Activated CD4-positive, CD25-positive, alpha-beta regulatory T cell treated with anti-CD3 and anti-CD28 coated beads, Interleukin-2, amount 50 U/mL, for 24 hours (primary cell): Measurements from ENCODE around the gene RDH11.
"Not testable (repeated sequence)": the region's sequence is repeated elsewhere in the genome, so short reads cannot be mapped to it uniquely, and the experiment has no call there.

Source experiments
- ATAC-seq, 2 donors: fragments of 150-1000 bp; cut with Tn5 transposase; one replicate each; pipeline ENCODE4 v1.10.0; 2021; ENCODE audit warnings: mild to moderate bottlenecking in 1 of 2, moderate library complexity in 1 of 2

Gene RDH11

GRCh38 chr14:67695394-67695949, at the start of gene RDH11:
Gene RDH11 (minus strand): TSS chr14:67695764. CDS start chr14:67695703, 61 bp downstream.
- peak; percentile 89 to 90 for ATAC-seq

GRCh38 chr14:67744046-67744445, 48.5 kb upstream of the RDH11 start:
- ATAC-seq = no peak

- ATAC-seq = peak in 1 of 2 donors; percentile 49
Measured at GRCh38 chr14:67738740-67739504, 43.4 kb upstream of the RDH11 start.

- no peak for ATAC-seq
Measured at GRCh38 chr14:67736771-67737170, 41.2 kb upstream of the RDH11 start.

- no peak for ATAC-seq
Measured at GRCh38 chr14:67735336-67736147, 40.0 kb upstream of the RDH11 start.

- no peak for ATAC-seq
Measured at GRCh38 chr14:67734675-67735074, 39.1 kb upstream of the RDH11 start.

GRCh38 chr14:67733616-67734015, 38.1 kb upstream of the RDH11 start:
- ATAC-seq = no peak

GRCh38 chr14:67729072-67729885, 33.7 kb upstream of the RDH11 start:
- no peak for ATAC-seq

- ATAC-seq = no peak
Measured at GRCh38 chr14:67728258-67728657, 32.7 kb upstream of the RDH11 start.

- ATAC-seq = no peak
Measured at GRCh38 chr14:67727361-67727760, 31.8 kb upstream of the RDH11 start.

GRCh38 chr14:67725171-67725570, 29.6 kb upstream of the RDH11 start:
- ATAC-seq = no peak

GRCh38 chr14:67722293-67722692, 26.7 kb upstream of the RDH11 start:
- no peak for ATAC-seq

GRCh38 chr14:67721875-67722274, 26.3 kb upstream of the RDH11 start:
- no peak for ATAC-seq

GRCh38 chr14:67719866-67720265, 24.3 kb upstream of the RDH11 start:
- peak; percentile 35 to 36 for ATAC-seq

GRCh38 chr14:67719385-67719784, 23.8 kb upstream of the RDH11 start:
- not testable (repeated sequence) for ATAC-seq

- ATAC-seq = no peak
Measured at GRCh38 chr14:67718265-67718664, 22.7 kb upstream of the RDH11 start.

GRCh38 chr14:67717048-67717447, 21.5 kb upstream of the RDH11 start:
- ATAC-seq = no peak

GRCh38 chr14:67710209-67710608, 14.6 kb upstream of the RDH11 start:
- no peak for ATAC-seq

- not testable (repeated sequence) for ATAC-seq
Measured at GRCh38 chr14:67709796-67710195, 14.2 kb upstream of the RDH11 start.

GRCh38 chr14:67709346-67709745, 13.8 kb upstream of the RDH11 start:
- ATAC-seq = not testable (repeated sequence)

- no peak for ATAC-seq
Measured at GRCh38 chr14:67705211-67705610, 9.6 kb upstream of the RDH11 start.

- ATAC-seq = peak in 1 of 2 donors; percentile 51
Measured at GRCh38 chr14:67704484-67705089, 9.0 kb upstream of the RDH11 start.
